ENCODE measurements around the gene DMKN. TPM values are rescaled to one million over a fixed set of nuclear protein-coding genes. Genes with fewer than 3 reads are reported as not detected.

Gene DMKN
- total and polyA plus RNA-seq, 2 of the 4 experiments (the other 2 are of a cell fraction): 0.36 to 2.4 TPM

DNA sequence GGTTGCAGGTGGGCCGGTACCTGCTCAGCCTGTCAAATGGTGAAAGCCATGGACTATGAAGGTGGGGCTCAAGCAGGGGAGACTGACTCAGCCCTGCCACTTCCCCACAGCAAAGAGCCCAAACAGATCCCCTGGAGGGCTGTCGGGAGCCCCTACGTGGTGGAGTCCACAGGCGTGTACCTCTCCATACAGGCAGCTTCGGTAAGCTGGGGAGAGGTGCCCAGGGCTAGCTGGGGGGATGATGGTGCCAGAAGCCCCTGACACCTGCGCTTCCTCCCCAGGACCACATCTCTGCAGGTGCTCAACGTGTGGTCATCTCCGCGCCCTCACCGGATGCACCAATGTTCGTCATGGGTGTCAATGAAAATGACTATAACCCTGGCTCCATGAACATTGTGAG is 28.8 kb upstream of the DMKN start:
- Histone ChIP-seq H3K56ac (ENCODE audit: extremely low read depth, insufficient read depth, low read length) (no peak overlapping the region), H3K36me3 (ENCODE audit: control insufficient read depth, insufficient read depth, low read length) (peaks cover 4% of the 10 kb centered on the region; the same call in 1 of the 2 replicates), H2AK5ac (ENCODE audit: low read depth, low read length) (no peak overlapping the region), H3K9me1 (ENCODE audit: insufficient read depth, low read length) (peaks cover 9% of the 10 kb centered on the region; the same call in 1 of the 2 replicates), H2BK5ac (ENCODE audit: low read depth, low read length, poor library complexity, severe bottlenecking) (no peak overlapping the region), H3K4me3 (ENCODE audit: insufficient read depth, low read depth, low read length) (no peak overlapping the region), H3K79me1 (ENCODE audit: low read depth in 1 of 2, low read length in 2 of 2) (peaks cover 26 to 43% of the 10 kb centered on the region in 2 experiments), H3K4me2 (ENCODE audit: low read depth, low read length) (no peak overlapping the region), H4K91ac (ENCODE audit: insufficient read depth, low read depth, low read length) (no peak overlapping the region), H4K8ac (ENCODE audit: low read depth in 2 of 2, low read length in 2 of 2) (no peak overlapping the region), H3K14ac (replicated peaks; ENCODE audit: low read depth, low read length) (no peak overlapping the region), H3K27ac (ENCODE audit: insufficient read depth, low read length) (no peak overlapping the region), H3K9me3 (ENCODE audit: control insufficient read depth, insufficient read depth, low read length) (no peaks in the 10 kb centered on the region), H2AK9ac (replicated peaks; ENCODE audit: low read depth, low read length, poor library complexity) (no peak overlapping the region), H3K9ac (ENCODE audit: low read depth, low read length) (no peak overlapping the region), H4K20me1 (ENCODE audit: insufficient read depth, low read length) (no peaks in the 10 kb centered on the region), H4K5ac (ENCODE audit: low read depth, low read length) (no peak overlapping the region), H3K4ac (ENCODE audit: low read depth, low read length) (no peak overlapping the region), H3K18ac (ENCODE audit: low read depth, low read length) (no peak overlapping the region), H3K23ac (ENCODE audit: low read depth, low read length) (no peak overlapping the region; the same call in 1 of the 2 replicates), H2BK15ac (ENCODE audit: low read depth, low read length) (no peak overlapping the region), H3K27me3 (ENCODE audit: control insufficient read depth, insufficient read depth, low read length) (no peaks in the 10 kb centered on the region), H2BK120ac (ENCODE audit: low read depth, low read length) (no peak overlapping the region), H3K4me1 (ENCODE audit: control insufficient read depth, insufficient read depth, low read length) (peaks cover 8% of the 10 kb centered on the region), H2AFZ (replicated peaks; ENCODE audit: low read length, poor library complexity) (no peak overlapping the region), H2BK20ac (ENCODE audit: low read depth, low read length) (no peak overlapping the region)
- 100% methylated on average over 3 of the region's 11 CpGs; no CpG with 5 or more reads in 1 of the 2 experiments for WGBS, 2 experiments (ENCODE audit: extremely low coverage in 2 of 2, insufficient read length in 1 of 2)
- no peak for TF ChIP-seq MAFK (IDR thresholded peaks at IDR 0.05; ENCODE audit: low read depth, low read length)
- TF ChIP-seq CTCF (conservative IDR thresholded peaks at IDR 0.05; ENCODE audit: low read depth, low read length): no peak
- no peak for TF ChIP-seq RCOR1 (IDR thresholded peaks at IDR 0.05; ENCODE audit: insufficient replicate concordance, low read length)
- no peak for TF ChIP-seq FOS (IDR thresholded peaks at IDR 0.05; ENCODE audit: low read depth, low read length)
- TF ChIP-seq CEBPB (IDR thresholded peaks at IDR 0.05; ENCODE audit: low read depth, low read length): no peak
- no peak for TF ChIP-seq CHD1 (IDR thresholded peaks at IDR 0.05; ENCODE audit: low read depth, low read length)
- TF ChIP-seq USF2 (IDR thresholded peaks at IDR 0.05; ENCODE audit: low read depth, low read length): no peak
- no peak for TF ChIP-seq SMC3 (IDR thresholded peaks at IDR 0.05; ENCODE audit: low read depth, low read length)
- TF ChIP-seq MXI1 (IDR thresholded peaks at IDR 0.05; ENCODE audit: borderline replicate concordance, low read depth, low read length): no peak
- no peak for TF ChIP-seq RFX5 (IDR thresholded peaks at IDR 0.05; ENCODE audit: low read depth, low read length)
- TF ChIP-seq POLR2A (IDR thresholded peaks at IDR 0.05; ENCODE audit: low read depth, low read length): no peak
- no peak for TF ChIP-seq MAZ (IDR thresholded peaks at IDR 0.05; ENCODE audit: borderline replicate concordance, low read depth, low read length)
- no peak for TF ChIP-seq RAD21 (IDR thresholded peaks at IDR 0.05; ENCODE audit: low read length)
- no peak for TF ChIP-seq ELK1 (IDR thresholded peaks at IDR 0.05; ENCODE audit: borderline replicate concordance, low read depth, low read length)
- TF ChIP-seq BHLHE40 (IDR thresholded peaks at IDR 0.05; ENCODE audit: low read depth, low read length): no peak
- TF ChIP-seq NFE2L2 (IDR thresholded peaks at IDR 0.05; ENCODE audit: low read depth, low read length): no peak
- intact Hi-C loops (cut with micrococcal nuclease) (no loop called here), in situ Hi-C loops (cut with MboI; ENCODE audit: low sequenced_read_pairs) (no loop called here), dilution Hi-C loops (cut with HindIII; ENCODE audit: low sequenced_read_pairs, unreplicated experiment) (no loop called here)
- ATAC-seq (ENCODE audit: low read depth) (no peak), DNase-seq (no peak)
- POLR2A ChIA-PET (ENCODE audit: unreplicated experiment): no interaction called here
- CTCF ChIA-PET: no interaction called here
- BruUV-seq (replicated peaks): no TSS peak

All from IMR-90 (cell line).